Measurements from ENCODE around the gene PPP3CA. TPM values are rescaled to one million over a fixed set of nuclear protein-coding genes. Genes with fewer than 3 reads are reported as not detected.

The PPP3CA gene
- total RNA-seq, 1 donor from 2014 or later = 38.4 TPM

- H3K4me2 ChIP-seq = no peak overlapping the region
- no peak for DNase-seq (ENCODE audit: low spot score)
- Mint-ChIP-seq H3K36me3 (no peaks in the 10 kb centered on the region), H3K9me3 (no peaks in the 10 kb centered on the region), H3K27me3 (ENCODE audit: insufficient read depth, low read depth) (no peaks in the 10 kb centered on the region), H3K27ac (no peak overlapping the region), H3K4me3 (no peak overlapping the region), H3K4me1 (peaks cover 19% of the 10 kb centered on the region)
- peaks cover 35% of the 10 kb centered on the region for H3K4me1 ChIP-seq
- H3K27me3 ChIP-seq = no peaks in the 10 kb centered on the region
- H2AFZ ChIP-seq (replicated peaks) = no peak overlapping the region
- H3K79me2 ChIP-seq (ENCODE audit: low read depth) = no peaks in the 10 kb centered on the region
- H3F3A ChIP-seq (ENCODE audit: low read depth) = peaks cover 11% of the 10 kb centered on the region
- H4K20me1 ChIP-seq (ENCODE audit: low read depth) = no peaks in the 10 kb centered on the region
- H3K9me3 ChIP-seq (ENCODE audit: low read depth) = no peaks in the 10 kb centered on the region
- H3K27ac ChIP-seq = no peak overlapping the region
- TF ChIP-seq EZH2 (IDR thresholded peaks at IDR 0.05) (no peak), EZH2phosphoT487 (IDR thresholded peaks at IDR 0.05) (no peak), CTCF (IDR thresholded peaks at IDR 0.05) (no peak)
- no peak overlapping the region for H3K4me3 ChIP-seq
- H3K36me3 ChIP-seq = no peaks in the 10 kb centered on the region
- no peak overlapping the region for H3K9ac ChIP-seq
Observed at GRCh38 chr4:100977746-100978397, 369.5 kb downstream of the PPP3CA start.

- no peak overlapping the region for H3K27ac Mint-ChIP-seq
- peaks cover 19% of the 10 kb centered on the region for H3K4me1 Mint-ChIP-seq
- H3K27me3 Mint-ChIP-seq (ENCODE audit: insufficient read depth, low read depth) = no peaks in the 10 kb centered on the region
Observed at GRCh38 chr4:100977274-100977673, 370.1 kb downstream of the PPP3CA start.

More at GRCh38 chr4:100977274-100977673, 370.1 kb downstream of the PPP3CA start:
- H3K79me2 ChIP-seq (ENCODE audit: low read depth) = no peaks in the 10 kb centered on the region
- no peaks in the 10 kb centered on the region for H3K9me3 ChIP-seq (ENCODE audit: low read depth)
- no peak for DNase-seq (ENCODE audit: low spot score)
- H3K4me2 ChIP-seq = no peak overlapping the region
- H3K27me3 ChIP-seq = no peaks in the 10 kb centered on the region
- H3F3A ChIP-seq (ENCODE audit: low read depth) = peaks cover 11% of the 10 kb centered on the region
- no peak overlapping the region for H3K4me3 ChIP-seq
- no peak overlapping the region for H3K4me3 Mint-ChIP-seq
- H3K4me1 ChIP-seq = peaks cover 31% of the 10 kb centered on the region
- H3K36me3 Mint-ChIP-seq = no peaks in the 10 kb centered on the region
- TF ChIP-seq CTCF (IDR thresholded peaks at IDR 0.05) (no peak), EZH2 (IDR thresholded peaks at IDR 0.05) (no peak)
- no peak overlapping the region for H2AFZ ChIP-seq (replicated peaks)
- no peak overlapping the region for H3K9ac ChIP-seq
- H3K36me3 ChIP-seq = no peaks in the 10 kb centered on the region
- no peaks in the 10 kb centered on the region for H4K20me1 ChIP-seq (ENCODE audit: low read depth)
- no peak overlapping the region for H3K27ac ChIP-seq
- no peaks in the 10 kb centered on the region for H3K9me3 Mint-ChIP-seq

MicroRNAs encoded within 50 kb of the gene (microRNA counts, 767-probe panel; counts per million panel counts)
- microRNA hsa-miR-1255a = 460 counts per million, percentile 90 among the panel's probes with 10 or more counts

Small RNA genes lying within 50 kb of the gene (microRNA-seq; reads per million reads assigned to microRNA genes)
- 1.8 reads per million, percentile 4 among the genes with 10 or more reads in this experiment for gene MIR1255A
- not detected for gene MIR8066

Small RNA genes lying within 50 kb of the gene (small RNA-seq; reads per million reads assigned to genes)
- 0.11 reads per million for gene MIR1255A
- not detected for gene MIR8066

All from neural progenitor cell (in vitro differentiated cells).